HEK293 (cell line): ENCODE measurements around the gene RAC2.

ENCODE experiments used
- CTCF ChIA-PET: fragments of 350-600 bp; formaldehyde crosslinking; extraction: SDS; loops from one replicate; lab custom pipeline; 2021; ENCODE audit warnings: antibody characterized with exemption; lab: Yijun Ruan, JAX
- POLR2A ChIA-PET: fragments of 300-600 bp; formaldehyde crosslinking; extraction: SDS; loops from one replicate; lab custom pipeline; 2020; ENCODE audit warnings: antibody characterized with exemption, inconsistent platforms; lab: Yijun Ruan, JAX
- H3K27ac ChIP-seq: fragments of 200-500 bp; sonication (Bioruptor generic); 2 replicates; pipeline ENCODE4 v1.5.1; 2014; ENCODE audit warnings: low read depth, low read length, control low read depth, inconsistent platforms; ENCODE audit errors: extremely low read depth
- H3K36me3 ChIP-seq, 2 experiments: fragments of 200-500 bp in 1 of 2; sonication (Bioruptor generic) in 1 of 2; 1 replicate in 1 of 2; 2 replicates in 1 of 2; pipeline ENCODE4 v1.5.1; 2014 to 2017; ENCODE audit warnings: inconsistent platforms in 2 of 2, low read length in 2 of 2; ENCODE audit not compliant: control insufficient read depth in 2 of 2, insufficient read depth in 1 of 2
- H3K4me1 ChIP-seq: fragments of 200-500 bp; sonication (Bioruptor generic); 2 replicates; pipeline ENCODE4 v1.5.1; 2014; ENCODE audit warnings: mild to moderate bottlenecking, low read length, inconsistent platforms; ENCODE audit not compliant: control insufficient read depth, insufficient read depth
- H3K4me3 ChIP-seq: 2 replicates; pipeline ENCODE4 v1.5.1; 2011; ENCODE audit warnings: low read depth, mild to moderate bottlenecking, control low read depth, low read length, moderate library complexity
- H3K9me3 ChIP-seq: fragments of 200-500 bp; sonication (Bioruptor generic); 2 replicates; pipeline ENCODE4 v1.5.1; 2014; ENCODE audit warnings: low read depth, low read length, inconsistent platforms; ENCODE audit not compliant: control insufficient read depth, insufficient read depth
- GLIS2 ChIP-seq: fragments of 450-650 bp; formaldehyde crosslinking; IDR thresholded peaks from 2 replicates; pipeline ENCODE4 v1.5.1; 2016; ENCODE audit warnings: missing biosample characterization, missing genetic modification characterization
- HOXC10 ChIP-seq: sonication (generic); formaldehyde crosslinking; IDR thresholded peaks from 2 replicates; pipeline ENCODE4 v1.8.1; 2023; ENCODE audit warnings: mild to moderate bottlenecking, missing genetic modification reagents
- OVOL3 ChIP-seq: fragments of 450-650 bp; formaldehyde crosslinking; IDR thresholded peaks from 2 replicates; pipeline ENCODE4 v1.5.1; 2016; ENCODE audit warnings: missing biosample characterization, missing genetic modification characterization
- RBAK ChIP-seq: fragments of 450-650 bp; formaldehyde crosslinking; IDR thresholded peaks from 2 replicates; pipeline ENCODE4 v1.5.1; 2016; ENCODE audit warnings: missing biosample characterization, missing genetic modification characterization
- SP3 ChIP-seq: fragments of 450-650 bp; formaldehyde crosslinking; IDR thresholded peaks from 2 replicates; pipeline ENCODE4 v1.5.1; 2016; ENCODE audit warnings: missing biosample characterization, missing genetic modification characterization
- TRIM28 ChIP-seq: IDR thresholded peaks from 2 replicates; pipeline ENCODE4 v1.6.1; 2011; ENCODE audit warnings: low read length, control low read depth, borderline replicate concordance
- ZBTB6 ChIP-seq: fragments of 450-650 bp; formaldehyde crosslinking; IDR thresholded peaks from 2 replicates; pipeline ENCODE4 v1.5.1; 2017; ENCODE audit warnings: missing biosample characterization, missing genetic modification characterization
- ZFP37 ChIP-seq: fragments of 450-650 bp; formaldehyde crosslinking; IDR thresholded peaks from 2 replicates; pipeline ENCODE4 v1.5.1; 2016; ENCODE audit warnings: missing biosample characterization, missing genetic modification characterization
- ZNF157 ChIP-seq: fragments of 450-650 bp; formaldehyde crosslinking; IDR thresholded peaks from 2 replicates; pipeline ENCODE4 v1.5.1; 2016; ENCODE audit warnings: missing biosample characterization, missing genetic modification characterization
- ZNF175 ChIP-seq: fragments of 450-650 bp; formaldehyde crosslinking; IDR thresholded peaks from 2 replicates; pipeline ENCODE4 v1.5.1; 2016; ENCODE audit warnings: missing biosample characterization, missing genetic modification characterization
- ZNF19 ChIP-seq: fragments of 450-650 bp; formaldehyde crosslinking; IDR thresholded peaks from 2 replicates; pipeline ENCODE4; 2016; ENCODE audit warnings: missing biosample characterization, missing genetic modification characterization, low read depth
- ZNF341 ChIP-seq: fragments of 450-650 bp; formaldehyde crosslinking; IDR thresholded peaks from 2 replicates; pipeline ENCODE4; 2016; ENCODE audit warnings: low read depth, missing biosample characterization, missing genetic modification characterization
- ZNF501 ChIP-seq: fragments of 450-650 bp; formaldehyde crosslinking; IDR thresholded peaks from 2 replicates; pipeline ENCODE4 v1.5.1; 2016; ENCODE audit warnings: missing biosample characterization, missing genetic modification characterization
- ZNF561 ChIP-seq: fragments of 450-650 bp; IDR thresholded peaks from 2 replicates; pipeline ENCODE4 v1.5.1; 2018; ENCODE audit warnings: missing biosample characterization, missing genetic modification characterization, borderline replicate concordance
- ZNF610 ChIP-seq: fragments of 450-650 bp; formaldehyde crosslinking; IDR thresholded peaks from 2 replicates; pipeline ENCODE4 v1.5.1; 2016; ENCODE audit warnings: missing biosample characterization, missing genetic modification characterization, borderline replicate concordance
- ZNF76 ChIP-seq: fragments of 450-650 bp; formaldehyde crosslinking; IDR thresholded peaks from 2 replicates; pipeline ENCODE4; 2016; ENCODE audit warnings: low read depth, missing biosample characterization, missing genetic modification characterization, borderline replicate concordance
- ZNF843 ChIP-seq: fragments of 450-650 bp; formaldehyde crosslinking; IDR thresholded peaks from 2 replicates; pipeline ENCODE4 v1.5.1; 2016; ENCODE audit warnings: missing biosample characterization, missing genetic modification characterization
- TF ChIP-seq, protein P1 (sequence below): fragments of 450-650 bp; formaldehyde crosslinking; conservative IDR thresholded peaks from 2 replicates; pipeline ENCODE4 v1.5.1; 2016; ENCODE audit warnings: low read depth, missing biosample characterization, missing genetic modification characterization
- TF ChIP-seq, protein P2 (sequence below): fragments of 450-650 bp; formaldehyde crosslinking; IDR thresholded peaks from 2 replicates; pipeline ENCODE4 v1.5.0; 2017; ENCODE audit warnings: missing biosample characterization, missing genetic modification characterization, borderline replicate concordance
- TF ChIP-seq, protein P3 (sequence below): fragments of 450-650 bp; formaldehyde crosslinking; IDR thresholded peaks from 2 replicates; pipeline ENCODE4 v1.5.1; 2017; ENCODE audit warnings: missing biosample characterization, missing genetic modification characterization

Gene RAC2

GRCh38 chr22:37196539-37197450, 47.3 kb downstream of the RAC2 start (continued):
- TF ChIP-seq ZBTB6 (tag by site-specific recombination) (no peak), SP3 (tag by site-specific recombination) (no peak), HOXC10 (no peak), ZNF76 (tag by site-specific recombination) (no peak), ZNF341 (tag by site-specific recombination) (peak; percentile 51; the same call in 1 of the 2 replicates), ZFP37 (no peak), GLIS2 (tag by site-specific recombination) (0 out of 2 replicates have a peak, but pooled peaks have one; percentile 19), OVOL3 (no peak)
- TF ChIP-seq, protein P1, sequence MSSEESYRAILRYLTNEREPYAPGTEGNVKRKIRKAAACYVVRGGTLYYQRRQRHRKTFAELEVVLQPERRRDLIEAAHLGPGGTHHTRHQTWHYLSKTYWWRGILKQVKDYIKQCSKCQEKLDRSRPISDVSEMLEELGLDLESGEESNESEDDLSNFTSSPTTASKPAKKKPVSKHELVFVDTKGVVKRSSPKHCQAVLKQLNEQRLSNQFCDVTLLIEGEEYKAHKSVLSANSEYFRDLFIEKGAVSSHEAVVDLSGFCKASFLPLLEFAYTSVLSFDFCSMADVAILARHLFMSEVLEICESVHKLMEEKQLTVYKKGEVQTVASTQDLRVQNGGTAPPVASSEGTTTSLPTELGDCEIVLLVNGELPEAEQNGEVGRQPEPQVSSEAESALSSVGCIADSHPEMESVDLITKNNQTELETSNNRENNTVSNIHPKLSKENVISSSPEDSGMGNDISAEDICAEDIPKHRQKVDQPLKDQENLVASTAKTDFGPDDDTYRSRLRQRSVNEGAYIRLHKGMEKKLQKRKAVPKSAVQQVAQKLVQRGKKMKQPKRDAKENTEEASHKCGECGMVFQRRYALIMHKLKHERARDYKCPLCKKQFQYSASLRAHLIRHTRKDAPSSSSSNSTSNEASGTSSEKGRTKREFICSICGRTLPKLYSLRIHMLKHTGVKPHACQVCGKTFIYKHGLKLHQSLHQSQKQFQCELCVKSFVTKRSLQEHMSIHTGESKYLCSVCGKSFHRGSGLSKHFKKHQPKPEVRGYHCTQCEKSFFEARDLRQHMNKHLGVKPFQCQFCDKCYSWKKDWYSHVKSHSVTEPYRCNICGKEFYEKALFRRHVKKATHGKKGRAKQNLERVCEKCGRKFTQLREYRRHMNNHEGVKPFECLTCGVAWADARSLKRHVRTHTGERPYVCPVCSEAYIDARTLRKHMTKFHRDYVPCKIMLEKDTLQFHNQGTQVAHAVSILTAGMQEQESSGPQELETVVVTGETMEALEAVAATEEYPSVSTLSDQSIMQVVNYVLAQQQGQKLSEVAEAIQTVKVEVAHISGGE (tag by site-specific recombination): no peak
- TF ChIP-seq, protein P2, sequence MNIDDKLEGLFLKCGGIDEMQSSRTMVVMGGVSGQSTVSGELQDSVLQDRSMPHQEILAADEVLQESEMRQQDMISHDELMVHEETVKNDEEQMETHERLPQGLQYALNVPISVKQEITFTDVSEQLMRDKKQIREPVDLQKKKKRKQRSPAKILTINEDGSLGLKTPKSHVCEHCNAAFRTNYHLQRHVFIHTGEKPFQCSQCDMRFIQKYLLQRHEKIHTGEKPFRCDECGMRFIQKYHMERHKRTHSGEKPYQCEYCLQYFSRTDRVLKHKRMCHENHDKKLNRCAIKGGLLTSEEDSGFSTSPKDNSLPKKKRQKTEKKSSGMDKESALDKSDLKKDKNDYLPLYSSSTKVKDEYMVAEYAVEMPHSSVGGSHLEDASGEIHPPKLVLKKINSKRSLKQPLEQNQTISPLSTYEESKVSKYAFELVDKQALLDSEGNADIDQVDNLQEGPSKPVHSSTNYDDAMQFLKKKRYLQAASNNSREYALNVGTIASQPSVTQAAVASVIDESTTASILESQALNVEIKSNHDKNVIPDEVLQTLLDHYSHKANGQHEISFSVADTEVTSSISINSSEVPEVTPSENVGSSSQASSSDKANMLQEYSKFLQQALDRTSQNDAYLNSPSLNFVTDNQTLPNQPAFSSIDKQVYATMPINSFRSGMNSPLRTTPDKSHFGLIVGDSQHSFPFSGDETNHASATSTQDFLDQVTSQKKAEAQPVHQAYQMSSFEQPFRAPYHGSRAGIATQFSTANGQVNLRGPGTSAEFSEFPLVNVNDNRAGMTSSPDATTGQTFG: no peak
- TF ChIP-seq, all 188 proteins: peak for 8

DNA sequence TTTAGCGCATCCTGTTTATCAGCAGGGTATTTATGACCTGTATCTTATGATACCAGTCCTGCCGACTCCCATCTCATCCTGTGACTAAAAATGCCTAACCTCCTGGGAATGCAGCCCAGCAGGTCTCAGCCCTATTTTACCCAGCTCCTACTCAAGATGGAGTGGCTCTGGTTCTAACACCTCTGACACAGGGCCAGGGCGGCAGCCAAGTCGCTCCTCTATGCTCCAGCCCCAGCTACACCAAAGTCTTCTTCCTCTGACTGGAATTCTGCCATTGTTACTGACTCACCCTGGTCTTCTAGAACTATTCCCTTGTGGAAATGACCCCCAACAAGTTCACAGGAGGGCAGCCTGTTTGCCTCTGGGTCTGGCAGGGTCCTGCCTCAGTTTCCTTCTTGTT, 48.1 kb downstream of the RAC2 start:
- CTCF ChIA-PET: interaction anchor here (0.9 kb wide), 1 partner anchor 340 kb away, joined by 3 read pairs; no protein-coding TSS in a partner anchor
- POLR2A ChIA-PET: no interaction called here
- TF ChIP-seq ZNF19 (tag by site-specific recombination) (no peak), RBAK (tag by site-specific recombination) (no peak), ZNF561 (tag by site-specific recombination) (no peak), ZNF501 (no peak), ZNF175 (tag by site-specific recombination) (no peak), ZNF157 (tag by site-specific recombination) (no peak), ZNF610 (no peak), TRIM28 (no peak), ZNF843 (tag by site-specific recombination) (no peak)
- TF ChIP-seq, protein P3, sequence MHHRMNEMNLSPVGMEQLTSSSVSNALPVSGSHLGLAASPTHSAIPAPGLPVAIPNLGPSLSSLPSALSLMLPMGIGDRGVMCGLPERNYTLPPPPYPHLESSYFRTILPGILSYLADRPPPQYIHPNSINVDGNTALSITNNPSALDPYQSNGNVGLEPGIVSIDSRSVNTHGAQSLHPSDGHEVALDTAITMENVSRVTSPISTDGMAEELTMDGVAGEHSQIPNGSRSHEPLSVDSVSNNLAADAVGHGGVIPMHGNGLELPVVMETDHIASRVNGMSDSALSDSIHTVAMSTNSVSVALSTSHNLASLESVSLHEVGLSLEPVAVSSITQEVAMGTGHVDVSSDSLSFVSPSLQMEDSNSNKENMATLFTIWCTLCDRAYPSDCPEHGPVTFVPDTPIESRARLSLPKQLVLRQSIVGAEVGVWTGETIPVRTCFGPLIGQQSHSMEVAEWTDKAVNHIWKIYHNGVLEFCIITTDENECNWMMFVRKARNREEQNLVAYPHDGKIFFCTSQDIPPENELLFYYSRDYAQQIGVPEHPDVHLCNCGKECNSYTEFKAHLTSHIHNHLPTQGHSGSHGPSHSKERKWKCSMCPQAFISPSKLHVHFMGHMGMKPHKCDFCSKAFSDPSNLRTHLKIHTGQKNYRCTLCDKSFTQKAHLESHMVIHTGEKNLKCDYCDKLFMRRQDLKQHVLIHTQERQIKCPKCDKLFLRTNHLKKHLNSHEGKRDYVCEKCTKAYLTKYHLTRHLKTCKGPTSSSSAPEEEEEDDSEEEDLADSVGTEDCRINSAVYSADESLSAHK: no peak
- Histone ChIP-seq H3K36me3 (no peaks in the 10 kb centered on the region), H3K9me3 (no peaks in the 10 kb centered on the region), H3K4me1 (0 out of 2 replicates have a peak, but pooled peaks cover 6% of the 10 kb centered on the region), H3K4me3 (no peak overlapping the region), H3K27ac (no peak overlapping the region)
